Suprapubic skin (tissue), 4 donors: ENCODE measurements around the gene LEKR1. TPM values are rescaled to one million over a fixed set of nuclear protein-coding genes. Genes with fewer than 3 reads are reported as not detected.

Experiments used
- DNase-seq, 2 donors: peaks; one replicate each; pipeline ENCODE4 v3.0.0-alpha.2; 2019; ENCODE audit warnings: low spot score in 2 of 2
- H3K27ac ChIP-seq: fragments of 200-600 bp; sonication (generic); one replicate; pipeline ENCODE4 v1.5.1; 2019
- H3K27me3 ChIP-seq: fragments of 200-600 bp; sonication (generic); one replicate; pipeline ENCODE4 v1.5.1; 2019
- H3K36me3 ChIP-seq: fragments of 200-600 bp; sonication (generic); one replicate; pipeline ENCODE4 v1.5.1; 2019
- H3K4me1 ChIP-seq: fragments of 200-600 bp; sonication (generic); one replicate; pipeline ENCODE4 v1.5.1; 2019
- H3K4me3 ChIP-seq: fragments of 200-600 bp; sonication (generic); one replicate; pipeline ENCODE4 v1.5.1; 2019; ENCODE audit warnings: mild to moderate bottlenecking
- H3K9me3 ChIP-seq: fragments of 200-600 bp; sonication (generic); one replicate; pipeline ENCODE4 v1.5.1; 2019
- EP300 ChIP-seq: sonication (generic); formaldehyde crosslinking; IDR thresholded peaks from one replicate; pipeline ENCODE4 v1.6.1; 2017; ENCODE audit warnings: antibody characterized with exemption
- POLR2A ChIP-seq, 2 donors: fragments of 450-650 bp; IDR thresholded peaks; one replicate each; pipeline ENCODE4 v1.6.1; 2017; ENCODE audit warnings: antibody characterized with exemption in 2 of 2, mild to moderate bottlenecking in 2 of 2, moderate library complexity in 2 of 2
- POLR2AphosphoS5 ChIP-seq, 3 donors: sonication (generic); formaldehyde crosslinking; IDR thresholded peaks; one replicate each; pipeline ENCODE4 v1.6.1; 2017; ENCODE audit warnings: antibody characterized with exemption in 3 of 3
- WGBS: methylation state at CpG from one replicate; pipeline ENCODE4 v1.1.5; 2018; 5-methylcytosine and 5-hydroxymethylcytosine counted together
- total RNA-seq, 4 donors: library from RNA; depleted of rRNA; stranded (reverse); fragments of >200 nt; gene quantifications; one replicate each; pipeline ENCODE4 v1.1.0, GENCODE V29; 2016
- TF ChIP-seq, protein P1 (sequence below), 2 donors: fragments of 200-600 bp in 1 of 2; fragments of 450-650 bp in 1 of 2; sonication (generic) in 1 of 2; IDR thresholded peaks; one replicate each; pipeline ENCODE4 v1.5.1; 2016 to 2019; ENCODE audit warnings: antibody characterized with exemption in 2 of 2, mild to moderate bottlenecking in 1 of 2, moderate library complexity in 1 of 2

LEKR1 gene
- total RNA-seq, 4 donors from 2014 or later, result 1.0 to 3.4 (median 1.5) TPM

DNA sequence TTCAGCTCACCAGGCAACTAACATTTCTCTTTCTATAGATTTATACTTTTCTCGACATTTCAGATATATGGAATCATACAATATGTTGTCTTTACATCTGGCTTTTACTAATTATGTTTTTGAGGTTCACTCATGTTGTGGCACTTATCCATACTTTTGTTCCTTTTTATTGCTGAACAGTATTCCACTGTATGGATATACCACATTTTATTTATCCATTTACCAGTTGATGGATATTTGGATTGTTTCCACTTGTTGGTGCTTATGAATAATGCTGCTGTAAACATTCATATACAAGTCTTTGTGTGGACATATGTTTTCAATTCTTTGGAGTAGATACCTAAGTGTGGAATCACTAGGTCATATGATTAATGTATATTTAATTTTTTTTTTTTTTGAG, 97.2 kb downstream of the LEKR1 start:
- H3K9me3 ChIP-seq, result no peaks in the 10 kb centered on the region
- 87% methylated on average over 1 of the region's 1 CpG for WGBS
- H3K36me3 ChIP-seq, result no peaks in the 10 kb centered on the region
- no peak for DNase-seq
- H3K27ac ChIP-seq, result no peak overlapping the region
- TF ChIP-seq, protein P1, sequence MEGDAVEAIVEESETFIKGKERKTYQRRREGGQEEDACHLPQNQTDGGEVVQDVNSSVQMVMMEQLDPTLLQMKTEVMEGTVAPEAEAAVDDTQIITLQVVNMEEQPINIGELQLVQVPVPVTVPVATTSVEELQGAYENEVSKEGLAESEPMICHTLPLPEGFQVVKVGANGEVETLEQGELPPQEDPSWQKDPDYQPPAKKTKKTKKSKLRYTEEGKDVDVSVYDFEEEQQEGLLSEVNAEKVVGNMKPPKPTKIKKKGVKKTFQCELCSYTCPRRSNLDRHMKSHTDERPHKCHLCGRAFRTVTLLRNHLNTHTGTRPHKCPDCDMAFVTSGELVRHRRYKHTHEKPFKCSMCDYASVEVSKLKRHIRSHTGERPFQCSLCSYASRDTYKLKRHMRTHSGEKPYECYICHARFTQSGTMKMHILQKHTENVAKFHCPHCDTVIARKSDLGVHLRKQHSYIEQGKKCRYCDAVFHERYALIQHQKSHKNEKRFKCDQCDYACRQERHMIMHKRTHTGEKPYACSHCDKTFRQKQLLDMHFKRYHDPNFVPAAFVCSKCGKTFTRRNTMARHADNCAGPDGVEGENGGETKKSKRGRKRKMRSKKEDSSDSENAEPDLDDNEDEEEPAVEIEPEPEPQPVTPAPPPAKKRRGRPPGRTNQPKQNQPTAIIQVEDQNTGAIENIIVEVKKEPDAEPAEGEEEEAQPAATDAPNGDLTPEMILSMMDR (IDR thresholded peaks at IDR 0.05), result no peak
- no peak for TF ChIP-seq EP300
- no peak for TF ChIP-seq POLR2AphosphoS5 (IDR thresholded peaks at IDR 0.05)
- no peak for TF ChIP-seq POLR2A (IDR thresholded peaks at IDR 0.05)
- no peaks in the 10 kb centered on the region for H3K27me3 ChIP-seq
- no peak overlapping the region for H3K4me3 ChIP-seq
- no peaks in the 10 kb centered on the region for H3K4me1 ChIP-seq

DNA sequence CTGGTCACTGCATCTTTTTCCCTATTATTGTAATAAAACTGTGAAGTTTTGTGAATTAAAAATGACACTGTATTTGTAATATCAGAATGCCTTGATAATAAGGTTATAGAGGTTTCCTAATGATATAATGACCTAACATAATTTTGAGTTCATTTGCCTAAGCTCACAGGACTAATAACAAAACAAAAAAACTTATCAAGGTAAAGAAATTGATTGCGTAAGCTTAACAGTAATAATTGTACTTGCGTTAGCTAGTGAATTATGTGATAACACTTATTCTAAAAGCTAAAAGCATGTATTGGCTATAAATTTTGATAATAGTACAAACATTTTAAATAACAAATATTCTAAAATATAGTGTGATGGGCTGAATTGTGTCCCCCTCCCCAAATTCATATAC, 112.6 kb downstream of the LEKR1 start:
- Histone ChIP-seq H3K4me3 (no peak overlapping the region), H3K4me1 (no peaks in the 10 kb centered on the region), H3K9me3 (no peaks in the 10 kb centered on the region), H3K27me3 (no peaks in the 10 kb centered on the region), H3K36me3 (no peaks in the 10 kb centered on the region), H3K27ac (no peak overlapping the region)
- WGBS, result 90% methylated on average over 2 of the region's 2 CpGs
- TF ChIP-seq POLR2AphosphoS5 (IDR thresholded peaks at IDR 0.05) (no peak), EP300 (no peak), POLR2A (IDR thresholded peaks at IDR 0.05) (no peak)
- TF ChIP-seq, protein P1 (IDR thresholded peaks at IDR 0.05), result no peak
- no peak for DNase-seq

DNA sequence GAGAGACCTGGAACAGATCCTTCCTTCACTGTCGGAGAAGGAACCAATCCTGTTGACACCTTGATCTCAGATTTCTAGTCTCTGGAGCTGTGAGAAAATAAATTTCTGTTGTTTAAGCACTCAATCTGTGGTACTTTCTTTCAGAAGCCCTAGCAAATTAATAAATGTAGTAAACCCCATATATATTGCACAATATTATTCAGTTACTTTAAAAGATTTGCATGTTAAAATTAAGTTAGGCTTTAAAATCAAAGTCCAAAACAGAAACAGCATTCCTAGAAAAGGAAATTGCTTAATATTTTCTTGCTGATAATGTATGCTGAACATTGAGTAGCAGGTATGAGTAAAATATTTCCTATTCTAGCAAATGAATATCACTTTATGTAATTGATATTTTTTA, 113.2 kb downstream of the LEKR1 start:
- H3K27me3 ChIP-seq, result no peaks in the 10 kb centered on the region
- no peak overlapping the region for H3K4me3 ChIP-seq
- no peaks in the 10 kb centered on the region for H3K4me1 ChIP-seq
- no peak overlapping the region for H3K27ac ChIP-seq
- no peaks in the 10 kb centered on the region for H3K36me3 ChIP-seq
- DNase-seq, result no peak
- no peaks in the 10 kb centered on the region for H3K9me3 ChIP-seq
- 82% methylated on average over 1 of the region's 1 CpG for WGBS
- TF ChIP-seq POLR2A (IDR thresholded peaks at IDR 0.05) (no peak), EP300 (no peak), POLR2AphosphoS5 (IDR thresholded peaks at IDR 0.05) (no peak)
- TF ChIP-seq, protein P1 (IDR thresholded peaks at IDR 0.05), result no peak

DNA sequence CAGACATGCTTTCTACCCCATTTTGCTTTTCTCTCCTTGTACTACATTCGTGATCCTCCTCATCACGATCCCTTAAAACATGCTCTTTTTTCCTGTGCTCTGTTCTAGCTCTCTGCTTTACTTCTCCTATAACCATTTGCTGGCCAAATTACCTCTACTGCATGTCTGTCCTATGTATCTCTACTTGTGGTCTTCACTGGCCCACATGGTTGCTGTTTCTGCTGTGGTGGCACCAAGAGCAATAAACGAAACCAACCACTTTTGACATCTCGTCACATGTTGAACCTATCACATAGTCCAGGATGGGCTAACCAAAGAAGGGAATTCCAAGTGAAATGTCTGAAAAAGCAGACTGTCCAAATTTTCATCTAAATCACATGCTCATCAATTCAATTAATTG, 115.2 kb downstream of the LEKR1 start:
- Histone ChIP-seq H3K4me1 (no peaks in the 10 kb centered on the region), H3K36me3 (no peaks in the 10 kb centered on the region), H3K4me3 (no peak overlapping the region), H3K27ac (no peak overlapping the region), H3K27me3 (no peaks in the 10 kb centered on the region), H3K9me3 (no peaks in the 10 kb centered on the region)
- TF ChIP-seq POLR2AphosphoS5 (IDR thresholded peaks at IDR 0.05) (no peak), EP300 (no peak), POLR2A (IDR thresholded peaks at IDR 0.05) (no peak)
- TF ChIP-seq, protein P1 (IDR thresholded peaks at IDR 0.05), result no peak
- DNase-seq, result no peak
- 86% methylated on average over 4 of the region's 4 CpGs for WGBS

DNA sequence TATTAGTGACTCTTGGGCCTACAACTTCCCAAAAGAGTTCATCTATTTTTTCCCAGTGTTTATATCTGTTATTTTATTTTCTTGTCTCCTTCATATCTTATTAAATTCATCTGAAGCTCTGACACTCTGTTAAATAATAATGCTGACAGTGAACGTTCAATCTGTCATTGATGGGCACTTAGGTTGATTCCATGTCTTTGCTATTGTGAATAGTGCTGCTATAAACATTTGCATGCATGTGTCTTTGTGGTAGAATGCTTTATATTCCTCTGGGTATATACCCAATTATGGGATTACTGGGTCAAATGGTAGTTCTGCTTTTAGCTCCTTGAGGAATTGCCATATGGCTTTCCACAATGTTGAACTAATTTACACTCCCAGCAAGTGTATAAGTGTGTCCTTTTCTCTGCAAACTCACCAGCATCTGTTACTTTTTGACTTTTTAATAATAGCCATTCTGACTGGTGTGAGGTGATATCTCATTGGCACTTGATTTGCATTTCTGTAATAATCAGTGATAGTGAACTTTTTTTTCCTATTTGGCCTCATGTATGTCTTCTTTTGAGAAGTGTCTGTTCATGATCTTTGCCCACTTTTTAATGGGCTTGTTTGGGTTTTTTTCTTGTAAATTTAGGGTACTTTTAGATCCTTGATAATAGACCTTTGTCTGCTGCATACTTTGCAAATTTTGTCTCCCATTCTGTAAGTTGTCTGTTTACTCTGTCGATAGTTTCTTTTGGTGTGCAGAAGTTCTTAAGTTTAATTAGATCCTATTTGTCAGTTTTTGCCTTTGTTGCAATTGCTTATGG, 122.5 kb downstream of the LEKR1 start:
- 90% methylated on average over 2 of the region's 2 CpGs for WGBS
- H3K36me3 ChIP-seq, result no peaks in the 10 kb centered on the region
- no peak overlapping the region for H3K4me3 ChIP-seq
- no peak for DNase-seq
- no peak overlapping the region for H3K27ac ChIP-seq
- no peaks in the 10 kb centered on the region for H3K4me1 ChIP-seq
- H3K9me3 ChIP-seq, result peaks cover 4% of the 10 kb centered on the region
- TF ChIP-seq EP300 (no peak), POLR2AphosphoS5 (IDR thresholded peaks at IDR 0.05) (no peak), POLR2A (IDR thresholded peaks at IDR 0.05) (no peak)
- TF ChIP-seq, protein P1 (IDR thresholded peaks at IDR 0.05), result no peak
- no peaks in the 10 kb centered on the region for H3K27me3 ChIP-seq
